HG02981 (cell line): ENCODE data around the gene ARHGEF25.
"Not testable (repeated sequence)": the region's sequence is repeated elsewhere in the genome, so short reads cannot be mapped to it uniquely, and the experiment has no call there.

ENCODE experiments used
- ATAC-seq: cut with Tn5 transposase; IDR thresholded peaks from one replicate; pipeline ENCODE4 v1.9.1; 2021; ENCODE audit warnings: mild to moderate bottlenecking, moderate library complexity; ENCODE audit not compliant: unreplicated experiment

The ARHGEF25 gene

GRCh38 chr12:57585156-57585555 is 26.1 kb upstream of the ARHGEF25 start:
- no peak for ATAC-seq

- no peak for ATAC-seq
These were observed 25.1 kb upstream of the ARHGEF25 start for GRCh38 chr12:57586128-57586527.

DNA sequence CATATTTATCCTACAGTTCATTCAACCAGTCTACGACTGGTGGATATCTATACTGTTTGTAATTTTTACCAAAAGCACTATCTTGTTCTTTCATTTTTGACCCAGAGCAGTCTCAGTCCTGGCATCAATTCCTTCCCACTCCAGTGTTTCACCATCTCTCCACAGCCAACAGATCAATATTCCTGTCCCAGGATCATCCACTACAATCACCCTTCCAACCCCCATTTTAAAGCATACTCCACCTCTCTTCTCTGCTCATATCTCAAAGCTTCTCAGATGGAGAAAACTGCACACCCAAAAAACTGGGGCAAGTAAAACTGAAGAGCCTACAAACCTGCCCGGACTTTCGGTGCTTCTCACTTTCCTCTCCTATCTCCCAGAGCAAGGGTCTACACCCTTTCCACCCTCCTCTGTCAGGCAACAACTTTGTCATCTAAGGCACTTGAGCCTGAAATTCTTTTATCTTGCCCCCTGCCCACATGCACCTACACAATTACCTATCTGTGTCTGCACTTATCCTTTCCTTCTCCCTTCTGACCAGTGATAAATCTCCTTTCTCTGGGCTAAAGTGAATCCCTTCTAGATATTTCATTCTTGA is 24.3 kb upstream of the ARHGEF25 start:
- no peak for ATAC-seq

DNA sequence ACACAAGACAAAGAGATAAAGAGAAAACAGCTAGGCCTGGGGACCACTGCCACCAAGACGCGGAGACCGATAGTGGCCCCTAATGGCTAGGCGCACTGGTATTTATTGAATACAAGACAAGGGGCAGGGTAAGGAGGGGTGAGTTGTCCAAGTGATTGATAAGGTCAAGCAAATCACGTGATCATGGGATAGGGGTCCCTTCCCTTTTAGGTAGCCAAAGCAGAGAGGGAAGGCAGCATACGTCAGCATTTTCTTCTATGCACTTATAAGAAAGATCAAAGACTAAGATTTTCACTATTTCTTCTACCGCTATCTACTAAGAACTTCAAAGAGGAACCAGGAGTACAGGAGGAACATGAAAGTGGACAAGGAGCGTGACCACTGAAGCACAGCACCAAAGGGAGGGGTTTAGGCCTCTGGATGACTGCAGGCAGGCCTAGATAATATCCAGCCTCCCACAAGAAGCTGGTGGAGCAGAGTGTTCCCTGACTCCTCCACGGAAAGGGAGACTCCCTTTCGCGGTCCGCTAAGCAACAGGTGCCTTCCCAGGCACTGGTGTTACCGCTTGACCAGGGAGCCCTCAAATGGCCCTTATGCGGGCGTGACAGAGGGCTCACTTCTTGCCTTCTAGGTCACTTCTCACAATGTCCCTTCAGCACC is 22.2 kb upstream of the ARHGEF25 start:
- not testable (repeated sequence) for ATAC-seq

DNA sequence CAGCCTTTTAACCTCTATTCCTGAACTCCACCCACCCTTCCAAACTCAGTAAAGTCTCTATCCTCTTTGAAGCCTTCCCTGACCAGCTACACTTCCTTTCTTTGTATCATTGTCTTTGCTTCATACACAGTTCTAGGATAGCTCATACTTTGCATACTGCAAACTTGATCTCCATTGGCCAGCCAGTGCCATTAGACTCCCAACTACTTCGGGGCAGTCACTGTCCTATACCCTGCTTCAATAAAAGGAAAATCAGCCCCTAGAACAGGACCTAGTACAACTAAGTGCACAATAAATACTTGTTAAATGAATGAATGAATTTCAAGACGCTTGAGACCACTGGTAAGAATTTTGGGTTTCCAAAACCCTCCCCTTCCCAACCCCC is 20.8 kb upstream of the ARHGEF25 start:
- ATAC-seq = no peak

- ATAC-seq = peak; percentile 95
These were observed 20.1 kb upstream of the ARHGEF25 start, which contains the start of gene PIP4K2C for GRCh38 chr12:57590864-57591781. Gene PIP4K2C, plus strand, starts transcription at chr12:57591192. Its CDS starts 98 bp downstream, at chr12:57591290.

- no peak for ATAC-seq
These were observed 19.4 kb upstream of the ARHGEF25 start for GRCh38 chr12:57591782-57592325.

DNA sequence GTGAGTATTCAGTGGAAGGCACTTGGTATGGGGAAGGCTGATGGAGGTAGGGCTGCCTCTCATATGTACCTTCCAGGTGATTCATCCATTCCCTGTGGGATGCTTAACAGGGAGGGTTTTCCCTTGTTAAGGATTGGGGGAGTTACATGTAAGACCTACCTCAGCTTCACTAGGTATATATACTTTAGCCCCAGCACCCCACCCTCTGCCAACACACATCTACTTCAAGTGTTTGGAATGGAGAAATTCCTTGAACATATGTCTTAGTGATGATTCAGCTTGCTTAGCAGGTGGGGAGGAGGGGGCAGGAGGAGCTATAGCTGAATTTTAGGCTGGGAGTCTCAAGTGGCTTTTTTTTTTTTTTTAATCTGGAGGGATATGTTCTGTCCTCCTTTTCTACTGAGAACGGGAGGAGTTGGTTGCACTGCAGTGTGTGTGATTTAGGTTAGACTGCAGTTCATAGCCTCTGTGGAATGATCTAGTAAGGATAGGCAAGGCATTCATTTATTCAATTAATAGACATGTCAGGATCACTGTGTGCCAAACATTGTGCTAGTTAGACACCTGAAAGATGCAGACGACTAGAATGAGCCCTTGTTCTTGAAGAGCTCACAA is 18.6 kb upstream of the ARHGEF25 start:
- ATAC-seq = no peak

GRCh38 chr12:57593187-57593586 is 18.0 kb upstream of the ARHGEF25 start:
- ATAC-seq = no peak

DNA sequence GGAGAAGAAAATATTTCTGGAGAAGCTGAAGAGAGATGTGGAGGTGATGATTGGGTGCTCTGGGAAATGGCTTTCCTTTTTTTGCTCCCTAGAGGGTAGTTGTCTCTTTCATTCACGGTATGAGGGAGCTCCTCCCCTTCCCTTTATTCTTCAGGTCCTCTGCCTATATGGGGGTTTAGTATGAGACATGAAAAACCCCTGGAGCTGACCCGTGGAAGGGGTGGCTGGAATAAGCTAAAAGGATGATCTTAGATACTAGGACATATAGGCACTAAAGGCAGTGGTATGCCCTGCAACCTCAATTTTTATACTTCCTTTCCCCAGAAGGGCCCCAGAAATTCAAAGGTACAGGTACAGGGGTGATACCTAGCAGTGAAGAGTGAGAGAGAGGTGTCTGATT is 10.8 kb upstream of the ARHGEF25 start:
- no peak for ATAC-seq

GRCh38 chr12:57602544-57602943 is 8.7 kb upstream of the ARHGEF25 start:
- no peak for ATAC-seq

DNA sequence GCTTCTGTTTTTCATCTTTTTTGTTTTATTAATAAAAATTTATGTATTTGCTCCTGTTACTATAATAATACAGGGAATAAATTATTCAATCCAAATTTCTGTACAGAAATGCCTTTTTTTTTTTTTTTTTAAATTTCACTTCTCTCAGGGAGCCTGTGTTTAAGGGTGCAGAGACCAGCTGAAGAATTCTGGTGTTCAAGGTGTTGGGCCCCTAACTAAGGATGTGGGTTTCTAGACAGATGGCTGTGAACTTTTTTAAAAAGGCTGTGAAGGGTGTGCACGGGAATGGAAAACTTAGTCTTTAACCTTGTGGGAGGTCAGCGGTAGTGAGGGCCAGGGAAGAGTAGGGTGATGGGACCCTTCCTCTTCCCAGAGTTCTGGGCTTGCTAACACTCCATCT is 7.9 kb upstream of the ARHGEF25 start:
- ATAC-seq = no peak

GRCh38 chr12:57603815-57604453 is 7.3 kb upstream of the ARHGEF25 start:
- no peak for ATAC-seq

DNA sequence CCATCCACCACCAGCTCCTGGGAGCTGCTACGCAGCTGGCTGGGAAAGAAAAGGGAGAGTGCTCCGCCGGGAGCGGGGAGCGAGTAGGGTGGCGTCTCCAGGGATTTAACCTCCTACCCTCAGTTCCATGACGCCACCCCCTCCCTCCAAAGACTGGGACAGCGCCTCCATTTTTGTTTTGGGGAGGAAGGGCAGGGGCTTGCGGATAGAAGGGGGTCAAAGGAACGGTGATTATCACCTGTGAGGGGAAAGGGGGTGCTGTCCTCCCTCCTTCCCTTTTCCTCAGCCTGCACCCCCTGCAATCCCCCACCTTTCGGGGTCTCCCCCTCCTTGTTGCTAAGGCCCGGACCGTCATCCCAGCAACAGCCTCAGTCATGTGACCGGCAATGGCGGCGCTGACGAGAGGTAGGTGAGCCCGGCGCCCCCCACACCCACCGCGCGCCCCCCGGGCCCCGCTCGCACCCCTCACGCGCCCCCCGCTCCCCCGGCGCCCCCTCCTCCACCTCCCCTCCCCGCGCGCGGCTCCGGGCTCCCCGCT is 6.7 kb upstream of the ARHGEF25 start, which contains the start of gene DTX3:
Gene DTX3, plus strand, starts transcription at position 371 of the 538 bp plus-strand sequence. CDS start 1,694 bp downstream, outside the sequence.
- no peak for ATAC-seq

GRCh38 chr12:57604992-57605810 is 6.0 kb upstream of the ARHGEF25 start:
- no peak for ATAC-seq

GRCh38 chr12:57605811-57606311 is 5.4 kb upstream of the ARHGEF25 start:
- ATAC-seq = no peak

DNA sequence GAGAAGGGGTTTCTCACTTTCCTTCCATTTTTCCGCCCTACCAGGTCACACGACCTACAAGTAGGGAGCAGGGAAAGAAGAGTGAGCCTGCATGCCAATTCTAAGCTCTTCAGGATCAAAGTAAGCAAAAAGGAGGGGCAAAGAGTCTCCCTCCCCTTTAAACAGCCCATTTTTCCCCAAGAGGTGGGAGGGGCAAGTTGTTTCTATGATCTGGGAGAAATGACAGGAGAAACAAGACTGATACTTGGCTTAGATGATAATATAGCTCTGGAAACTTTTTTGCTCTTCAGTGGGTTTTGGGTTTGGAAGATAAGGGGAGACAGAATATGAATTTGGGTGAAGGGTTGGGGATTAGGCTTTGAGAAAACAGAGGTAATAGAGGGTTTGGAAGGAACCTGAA is 4.8 kb upstream of the ARHGEF25 start:
- ATAC-seq = no peak

- no peak for ATAC-seq
These were observed 4.4 kb upstream of the ARHGEF25 start for GRCh38 chr12:57606821-57607220.
